Activated CD4-positive, alpha-beta T cell treated with anti-CD3 and anti-CD28 coated beads, Interleukin-2, amount 10 ng/mL, durations not matched to agents 7 days and 5 days (primary cell): Measurements from ENCODE around the gene HES4. TPM values are rescaled to one million over a fixed set of nuclear protein-coding genes. Genes with fewer than 3 reads are reported as not detected.

Experiments used
- CTCF ChIA-PET: fragments of 350-600 bp; sonication (Branson Sonifier 250); formaldehyde crosslinking; loops from one replicate; lab custom pipeline; 2021; ENCODE audit warnings: antibody characterized with exemption; lab: Charles Lee
- POLR2A ChIA-PET: fragments of 350-600 bp; sonication (Branson Sonifier 250); formaldehyde crosslinking; loops from one replicate; lab custom pipeline; 2021; ENCODE audit warnings: antibody characterized with exemption; lab: Charles Lee
- DNase-seq: peaks from one replicate; pipeline ENCODE4 v3.0.0-alpha.2; 2020
- H3K27ac Mint-ChIP-seq: one replicate; pipeline ENCODE4 v1.8.0; 2021; ENCODE audit warnings: mild to moderate bottlenecking, moderate library complexity, mixed read lengths
- H3K27me3 Mint-ChIP-seq: one replicate; pipeline ENCODE4 v1.8.0; 2021; ENCODE audit warnings: mixed read lengths
- H3K36me3 Mint-ChIP-seq: one replicate; pipeline ENCODE4 v1.8.0; 2021; ENCODE audit warnings: low read depth, mixed read lengths
- H3K4me1 Mint-ChIP-seq: one replicate; pipeline ENCODE4 v1.8.0; 2021; ENCODE audit warnings: mixed read lengths
- H3K4me3 Mint-ChIP-seq: one replicate; pipeline ENCODE4 v1.8.0; 2021; ENCODE audit warnings: mild to moderate bottlenecking, moderate library complexity, mixed read lengths
- H3K9me3 Mint-ChIP-seq: one replicate; pipeline ENCODE4 v1.8.0; 2021; ENCODE audit warnings: mixed read lengths
- total RNA-seq, 2 experiments: library from RNA; stranded (reverse); gene quantifications; one replicate each; pipeline ENCODE4 v1.2.3, GENCODE V29; 2021

The HES4 gene
- total RNA-seq, 2 experiments from 2014 or later = 0.42 to 0.46 TPM

DNA sequence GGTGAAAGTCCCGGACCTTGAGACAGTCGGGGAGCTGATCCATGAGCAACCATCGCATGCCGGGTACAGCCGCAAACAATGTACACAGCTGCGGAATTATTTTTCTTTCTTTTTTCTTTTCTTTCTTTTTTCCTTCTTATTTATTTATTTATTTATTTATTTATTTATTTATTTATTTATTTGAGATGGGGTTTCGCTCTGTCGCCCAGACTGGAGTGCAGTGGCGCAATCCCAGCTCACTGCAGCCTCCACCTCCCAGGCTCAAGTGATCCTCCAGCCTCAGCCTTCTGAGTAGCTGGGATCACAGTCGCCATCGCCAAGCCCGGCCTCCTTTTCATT is 15.5 kb downstream of the HES4 start:
- no peaks in the 10 kb centered on the region for H3K36me3 Mint-ChIP-seq
- H3K27me3 Mint-ChIP-seq = peaks cover 31% of the 10 kb centered on the region
- H3K9me3 Mint-ChIP-seq = no peaks in the 10 kb centered on the region
- ChIA-PET POLR2A (no interaction called here), CTCF (interaction anchor here (0.6 to 3.1 kb wide), 12 partner anchors 9 to 631 kb away, joined by 3 to 13 read pairs (median 4); partner anchors contain the start of genes C1orf159, HES4, ISG15 and MIB2)
- H3K4me1 Mint-ChIP-seq = no peaks in the 10 kb centered on the region
- no peak overlapping the region for H3K27ac Mint-ChIP-seq
- no peak overlapping the region for H3K4me3 Mint-ChIP-seq
- no peak for DNase-seq

DNA sequence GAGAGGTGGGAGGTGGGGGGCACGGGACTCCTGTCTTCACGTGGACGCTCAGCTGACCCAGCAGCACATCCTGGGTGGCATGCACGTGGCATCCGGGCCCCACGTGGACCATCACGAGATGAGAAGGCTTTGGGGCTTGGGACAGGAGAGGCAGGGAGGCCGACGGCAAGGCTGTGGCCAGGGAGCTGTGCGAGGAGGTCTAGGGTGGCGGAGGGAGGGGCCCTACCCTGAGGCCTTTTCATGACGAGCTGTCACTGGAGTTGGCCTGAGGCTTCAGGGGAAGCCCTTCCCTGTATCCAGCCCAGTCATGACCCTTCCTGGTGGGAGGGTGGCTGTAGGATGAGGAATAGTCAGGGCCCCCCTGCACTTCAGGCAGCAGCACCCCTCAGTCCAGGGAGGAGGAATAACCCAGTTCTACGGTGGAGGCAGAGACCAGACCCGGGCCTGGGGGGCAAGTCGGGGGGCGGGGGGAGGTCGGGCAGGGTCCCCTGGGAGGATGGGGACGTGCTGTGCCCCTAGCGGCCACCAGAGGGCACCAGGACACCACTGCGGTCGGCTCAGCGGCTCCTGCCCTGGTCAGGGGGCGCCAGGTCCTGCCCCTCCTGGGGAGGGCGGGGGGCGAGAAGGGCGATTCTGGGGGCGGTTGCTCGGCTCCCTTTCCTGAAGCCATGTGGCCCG is 16.0 kb downstream of the HES4 start:
- ChIA-PET CTCF (interaction anchor here (0.6 to 3.1 kb wide), 17 partner anchors 8 to 632 kb away, joined by 3 to 13 read pairs (median 4); partner anchors contain the start of genes C1orf159, HES4, ISG15 and MIB2), POLR2A (no interaction called here)
- H3K4me1 Mint-ChIP-seq = no peaks in the 10 kb centered on the region
- H3K27me3 Mint-ChIP-seq = peaks cover 30% of the 10 kb centered on the region
- H3K9me3 Mint-ChIP-seq = no peaks in the 10 kb centered on the region
- DNase-seq = peak; percentile 59
- no peak overlapping the region for H3K4me3 Mint-ChIP-seq
- no peaks in the 10 kb centered on the region for H3K36me3 Mint-ChIP-seq
- H3K27ac Mint-ChIP-seq = no peak overlapping the region

DNA sequence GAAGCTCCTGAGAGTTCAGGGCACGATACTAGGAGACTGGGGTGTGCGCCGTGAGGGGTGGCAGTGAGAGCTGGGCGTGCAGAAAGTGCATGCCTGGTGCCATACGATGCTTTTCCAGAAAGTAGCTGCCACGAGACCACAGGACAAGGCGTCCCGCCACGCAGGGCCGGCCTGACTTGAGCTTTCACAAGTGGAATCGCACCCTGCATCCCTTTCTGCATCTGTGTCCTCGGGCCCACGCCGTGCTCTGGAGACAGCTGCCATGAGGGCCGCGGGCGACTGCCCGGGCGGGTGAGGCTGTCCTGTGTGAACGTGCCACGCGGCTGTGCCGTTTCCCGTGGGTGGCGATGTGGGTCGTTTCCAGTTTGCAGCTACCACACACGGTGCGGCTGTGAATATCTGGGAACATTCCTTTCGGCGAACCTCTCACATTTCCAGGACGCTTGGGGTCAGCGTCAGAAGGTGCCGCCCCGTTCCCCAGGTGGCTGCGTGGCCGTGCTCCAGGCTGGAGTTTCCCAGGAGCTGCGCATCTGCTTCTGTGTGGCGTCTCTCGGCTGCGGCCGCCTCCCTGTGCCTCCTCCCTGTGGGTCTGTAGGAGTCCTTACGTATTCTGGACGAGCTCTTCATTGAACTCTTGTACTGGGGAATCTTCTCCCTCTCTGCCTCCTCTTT is 17.0 kb downstream of the HES4 start:
- Mint-ChIP-seq H3K4me3 (no peak overlapping the region), H3K9me3 (peaks cover 4% of the 10 kb centered on the region), H3K4me1 (peaks cover 3% of the 10 kb centered on the region), H3K36me3 (peaks cover 3% of the 10 kb centered on the region), H3K27me3 (peaks cover 27% of the 10 kb centered on the region), H3K27ac (no peak overlapping the region)
- ChIA-PET POLR2A (no interaction called here), CTCF (interaction anchor here (0.7 to 3.1 kb wide), 8 partner anchors 9 to 81 kb away, joined by 3 to 13 read pairs (median 4); no protein-coding TSS in a partner anchor)
- DNase-seq = no peak

DNA sequence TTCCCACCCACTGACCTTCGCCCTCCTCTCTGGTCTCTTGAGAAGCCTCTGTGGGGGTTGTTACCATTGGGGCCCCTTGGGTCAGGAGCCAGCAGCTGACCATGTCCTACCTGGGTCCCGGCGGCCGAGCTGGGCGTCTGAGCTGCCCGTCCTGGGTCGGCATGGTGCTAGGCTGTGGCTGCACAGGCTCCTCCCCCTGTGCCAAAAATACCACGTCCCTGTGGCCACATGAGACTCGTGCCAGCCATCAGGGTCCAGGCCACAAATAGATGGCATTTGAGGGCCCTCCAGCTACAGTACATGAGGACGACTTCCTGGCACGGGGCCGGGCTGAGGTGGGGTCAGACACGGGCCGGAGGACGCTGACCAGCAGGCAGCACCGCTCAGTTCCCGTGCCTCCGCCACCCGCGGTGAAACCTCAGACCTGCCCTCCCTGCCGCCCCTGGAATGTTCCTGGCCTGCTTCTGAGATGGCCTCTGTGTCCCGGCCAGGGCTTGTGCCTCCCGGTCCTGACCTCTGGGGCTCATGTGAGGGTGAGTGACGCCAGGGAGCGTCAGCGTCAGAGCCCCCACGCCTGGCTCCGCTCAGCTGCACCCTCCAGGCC is 17.8 kb downstream of the HES4 start, which contains the start of gene PERM1:
Gene PERM1 (minus strand): TSS at position 139 of the 604 bp plus-strand sequence. CDS start 1,064 bp downstream, outside the sequence.
- DNase-seq = no peak
- Mint-ChIP-seq H3K9me3 (peaks cover 4% of the 10 kb centered on the region), H3K4me3 (no peak within 1 kb of the TSS), H3K27me3 (peaks cover 26% of the 10 kb centered on the region), H3K4me1 (peaks cover 3% of the 10 kb centered on the region), H3K36me3 (peaks cover 3% of the 10 kb centered on the region), H3K27ac (no peak within 1 kb of the TSS)
- ChIA-PET POLR2A (no interaction called here), CTCF (interaction anchor here (1.2 to 3.1 kb wide), 6 partner anchors 15 to 82 kb away, joined by 4 to 13 read pairs (median 8); no protein-coding TSS in a partner anchor)

DNA sequence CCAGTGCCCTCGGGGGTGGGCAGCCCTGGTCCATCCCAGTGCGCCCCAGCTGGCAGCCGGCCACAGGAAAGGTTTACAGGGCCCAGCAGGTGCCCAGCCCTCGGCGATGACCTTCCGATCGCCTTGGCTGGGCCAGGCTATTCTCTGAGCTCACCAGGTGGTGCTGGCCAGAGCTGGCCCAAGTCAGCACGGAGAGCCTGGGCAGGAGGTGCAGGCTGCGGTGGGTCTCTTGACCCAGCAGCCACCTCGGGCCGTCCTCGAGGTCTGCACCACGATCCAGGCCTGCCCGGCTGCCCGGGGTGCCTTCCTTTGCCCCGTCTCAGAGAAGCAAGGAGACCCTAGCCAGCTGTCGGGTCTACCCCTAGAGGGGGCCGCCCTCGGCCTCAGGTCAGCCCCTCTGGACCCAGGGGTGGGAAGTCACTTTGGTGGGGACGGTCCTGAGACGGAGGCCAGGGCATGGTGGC is 18.4 kb downstream of the HES4 start:
- H3K4me1 Mint-ChIP-seq = peaks cover 3% of the 10 kb centered on the region
- H3K27ac Mint-ChIP-seq = no peak overlapping the region
- CTCF ChIA-PET = interaction anchor here (1.0 to 2.2 kb wide), 6 partner anchors 10 to 83 kb away, joined by 3 to 8 read pairs (median 6); no protein-coding TSS in a partner anchor
- no peak for DNase-seq
- H3K9me3 Mint-ChIP-seq = peaks cover 4% of the 10 kb centered on the region
- POLR2A ChIA-PET = no interaction called here
- H3K4me3 Mint-ChIP-seq = no peak overlapping the region
- peaks cover 25% of the 10 kb centered on the region for H3K27me3 Mint-ChIP-seq
- peaks cover 3% of the 10 kb centered on the region for H3K36me3 Mint-ChIP-seq

DNA sequence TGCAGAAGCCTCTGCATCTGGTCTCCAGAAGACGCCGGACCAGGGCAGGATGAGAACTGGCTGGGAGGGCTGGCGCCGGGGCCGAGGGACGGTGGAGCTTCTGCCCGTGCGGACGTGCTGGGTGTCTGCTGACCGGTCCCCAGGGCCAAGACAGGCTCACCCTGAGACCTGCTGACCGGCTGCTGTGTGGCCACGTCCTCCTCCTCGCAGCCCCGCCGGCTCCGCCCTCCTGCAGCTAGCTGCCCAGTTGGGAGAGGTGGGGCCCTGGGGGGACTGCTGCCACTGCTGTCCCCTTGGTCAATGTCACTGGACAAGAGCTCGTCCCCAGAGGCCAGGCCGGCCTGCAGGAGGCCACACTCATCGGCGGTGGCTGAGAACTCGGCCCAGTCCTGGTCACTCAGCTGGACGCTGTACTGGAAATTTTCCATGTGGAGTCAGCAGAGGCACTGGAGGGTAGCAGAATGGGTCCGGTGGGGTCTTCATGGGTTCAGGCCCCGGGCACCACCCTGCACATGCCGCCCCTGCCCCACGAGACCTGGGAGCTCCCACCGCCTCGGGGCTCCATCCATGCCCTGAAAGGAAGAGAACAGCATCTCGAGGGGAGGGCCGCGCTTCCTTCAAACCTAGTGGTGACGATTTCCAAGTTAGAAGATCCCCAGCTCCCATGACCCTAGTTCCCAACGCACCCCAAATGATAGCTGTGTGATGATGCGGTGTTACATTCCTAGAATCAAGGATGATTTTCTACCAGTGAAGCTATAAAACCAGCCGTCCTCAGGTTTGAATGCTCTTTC is 19.1 kb downstream of the HES4 start:
- peaks cover 3% of the 10 kb centered on the region for H3K36me3 Mint-ChIP-seq
- H3K4me3 Mint-ChIP-seq = no peak overlapping the region
- H3K9me3 Mint-ChIP-seq = peaks cover 4% of the 10 kb centered on the region
- POLR2A ChIA-PET = no interaction called here
- no peak for DNase-seq
- H3K27me3 Mint-ChIP-seq = peaks cover 20% of the 10 kb centered on the region
- CTCF ChIA-PET = interaction anchor here (1.0 to 2.2 kb wide), 6 partner anchors 11 to 83 kb away, joined by 3 to 8 read pairs (median 6); no protein-coding TSS in a partner anchor
- H3K4me1 Mint-ChIP-seq = peaks cover 4% of the 10 kb centered on the region
- no peak overlapping the region for H3K27ac Mint-ChIP-seq

DNA sequence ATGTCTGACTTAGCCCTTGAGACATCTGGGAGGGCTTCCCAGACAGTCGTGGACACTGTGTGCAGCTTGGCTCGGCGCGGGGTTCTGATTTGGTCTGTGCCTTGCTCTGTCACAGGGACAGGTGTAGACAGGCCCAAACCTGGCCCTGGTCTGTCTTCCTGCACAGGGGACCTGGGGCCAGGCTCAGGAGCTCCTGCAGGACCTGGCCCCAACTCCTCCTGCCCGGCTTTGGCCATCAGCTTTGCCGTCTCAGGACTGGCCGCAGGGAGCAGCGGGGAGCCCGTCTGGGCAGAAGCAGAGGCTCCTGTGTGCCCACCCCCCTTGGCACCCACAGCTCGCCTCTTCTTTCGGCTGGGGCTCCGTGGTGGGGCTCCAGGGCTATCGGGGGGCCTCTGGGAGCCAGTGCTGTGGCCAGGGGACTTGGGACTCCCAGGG is 19.7 kb downstream of the HES4 start:
- Mint-ChIP-seq H3K4me1 (peaks cover 6% of the 10 kb centered on the region), H3K4me3 (no peak overlapping the region), H3K27me3 (peaks cover 14% of the 10 kb centered on the region), H3K27ac (no peak overlapping the region), H3K36me3 (peaks cover 3% of the 10 kb centered on the region), H3K9me3 (peaks cover 4% of the 10 kb centered on the region)
- ChIA-PET CTCF (interaction anchor here (2.0 to 2.2 kb wide), 2 partner anchors 13 to 14 kb away, joined by 6 to 8 read pairs; no protein-coding TSS in a partner anchor), POLR2A (no interaction called here)
- no peak for DNase-seq

DNA sequence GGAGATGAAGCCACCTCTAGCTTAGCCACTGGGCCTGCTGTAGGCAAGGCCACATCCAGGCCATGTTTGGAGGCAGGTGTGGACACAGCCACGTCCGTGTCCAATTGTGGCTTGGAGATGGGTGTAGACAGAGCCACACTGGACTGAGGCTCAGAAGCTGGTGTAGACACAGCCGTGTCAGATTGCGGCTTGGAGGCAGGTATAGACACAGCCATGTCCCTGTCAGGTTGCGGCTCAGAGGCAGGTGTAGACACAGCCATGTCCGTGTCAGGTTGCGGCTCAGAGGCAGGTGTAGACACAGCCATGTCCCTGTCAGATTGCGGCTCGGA is 20.2 kb downstream of the HES4 start:
- H3K9me3 Mint-ChIP-seq = peaks cover 4% of the 10 kb centered on the region
- peaks cover 6% of the 10 kb centered on the region for H3K4me1 Mint-ChIP-seq
- ChIA-PET CTCF (interaction anchor here (1.0 to 2.0 kb wide), 2 partner anchors 15 to 84 kb away, joined by 3 to 6 read pairs; no protein-coding TSS in a partner anchor), POLR2A (no interaction called here)
- H3K36me3 Mint-ChIP-seq = peaks cover 3% of the 10 kb centered on the region
- DNase-seq = no peak
- peaks cover 12% of the 10 kb centered on the region for H3K27me3 Mint-ChIP-seq
- no peak overlapping the region for H3K27ac Mint-ChIP-seq
- no peak overlapping the region for H3K4me3 Mint-ChIP-seq

DNA sequence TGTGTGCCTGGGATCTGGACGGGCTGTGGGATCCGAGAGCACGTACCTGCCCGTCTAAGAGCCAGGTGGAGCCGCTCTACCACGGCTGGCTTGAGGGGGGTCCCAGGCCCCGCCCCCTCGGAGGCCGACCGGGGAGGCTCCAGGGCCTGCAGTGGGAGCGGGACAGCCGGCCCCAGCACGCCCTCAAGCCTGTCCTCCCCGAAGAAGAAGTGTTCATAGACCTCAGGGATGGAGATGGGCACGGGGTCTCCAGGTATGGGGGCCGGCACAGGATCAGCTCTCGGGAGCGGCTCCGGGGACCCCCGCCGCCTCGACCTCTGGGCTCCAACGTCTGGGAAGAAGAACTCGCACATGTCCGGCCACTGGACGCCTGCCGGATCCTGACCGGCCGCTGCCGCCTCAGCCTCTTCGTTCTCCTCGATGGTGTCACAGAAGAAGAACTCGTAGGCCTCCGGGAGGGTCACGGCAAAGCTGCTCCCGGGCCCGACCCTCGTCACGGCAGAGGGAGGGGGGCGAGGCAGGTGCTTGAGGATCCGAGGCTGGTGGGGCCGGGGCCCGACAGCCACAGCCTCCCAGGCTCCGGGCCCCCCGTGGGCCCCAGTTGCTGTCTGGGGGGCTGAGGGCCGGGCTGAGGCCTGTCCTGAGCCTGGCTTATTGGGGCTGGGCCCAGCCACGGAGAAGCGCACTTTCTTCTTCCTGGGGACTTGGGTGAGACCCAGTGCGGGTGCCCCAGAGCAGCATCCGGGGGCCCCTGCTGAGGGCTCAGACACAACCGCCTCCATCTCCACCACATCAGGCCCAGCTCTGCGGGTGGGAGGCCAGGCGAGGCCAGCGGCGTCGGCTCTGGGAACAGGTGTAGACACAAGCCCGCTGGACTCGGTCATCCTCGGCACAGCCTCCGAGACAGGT is 20.8 kb downstream of the HES4 start:
- ChIA-PET CTCF (interaction anchor here (0.9 to 2.0 kb wide), 3 partner anchors 15 to 85 kb away, joined by 3 to 6 read pairs (median 3); no protein-coding TSS in a partner anchor), POLR2A (no interaction called here)
- no peak for DNase-seq

DNA sequence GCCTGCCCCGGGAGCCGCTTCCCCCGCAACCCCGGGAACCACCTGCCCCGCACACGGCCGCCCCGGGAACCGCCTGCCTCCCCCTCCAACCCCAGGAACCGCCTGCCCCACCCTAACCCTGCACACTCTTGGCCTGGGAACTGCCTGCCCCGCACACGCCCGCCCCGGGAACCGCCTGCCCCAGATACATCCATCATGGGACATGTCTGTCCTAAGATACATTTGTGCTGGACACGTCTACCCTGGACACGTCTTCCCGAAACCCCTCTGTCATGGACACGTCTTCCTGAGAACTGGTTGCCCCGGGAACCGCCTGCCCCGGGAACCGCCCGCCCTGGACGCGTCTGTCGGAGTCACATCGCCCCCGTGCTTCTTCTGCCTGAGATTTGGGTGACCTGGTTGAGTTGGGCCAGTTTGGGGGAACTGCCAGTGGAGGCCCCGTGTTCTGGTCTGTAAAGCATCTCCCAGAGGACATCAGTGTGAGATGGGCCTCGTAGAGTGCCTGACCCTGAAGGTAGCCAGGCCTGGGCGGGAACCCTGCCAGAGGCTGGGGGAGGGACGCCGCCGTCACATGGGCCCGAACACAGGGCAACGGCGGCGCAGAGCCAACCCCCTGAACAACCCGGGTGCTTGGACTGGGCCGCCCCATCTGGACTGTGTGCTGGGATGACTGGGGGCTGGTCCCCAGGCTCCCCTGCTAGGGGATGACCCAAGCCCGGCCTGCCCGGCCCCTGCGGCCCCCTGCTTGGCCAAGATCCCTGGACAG is 21.6 kb downstream of the HES4 start:
- DNase-seq = no peak
- Mint-ChIP-seq H3K4me3 (no peak overlapping the region), H3K27me3 (peaks cover 5% of the 10 kb centered on the region), H3K9me3 (peaks cover 4% of the 10 kb centered on the region), H3K27ac (no peak overlapping the region), H3K4me1 (peaks cover 6% of the 10 kb centered on the region), H3K36me3 (peaks cover 3% of the 10 kb centered on the region)
- ChIA-PET POLR2A (no interaction called here), CTCF (interaction anchor here (0.9 to 1.0 kb wide), 2 partner anchors 24 to 86 kb away, joined by 3 read pairs; no protein-coding TSS in a partner anchor)

More for the DNA sequence above, 20.8 kb downstream of the HES4 start:
- Mint-ChIP-seq H3K4me1 (peaks cover 6% of the 10 kb centered on the region), H3K36me3 (peaks cover 3% of the 10 kb centered on the region), H3K27ac (no peak overlapping the region), H3K27me3 (peaks cover 12% of the 10 kb centered on the region), H3K4me3 (no peak overlapping the region), H3K9me3 (peaks cover 4% of the 10 kb centered on the region)
